ENCODE data around the gene NOVA2. TPM values are rescaled to one million over a fixed set of nuclear protein-coding genes. Genes with fewer than 3 reads are reported as not detected.

The NOVA2 gene
- total and polyA plus RNA-seq, 2 of the 8 experiments (the other 6 are each of a cell fraction or from before 2014, with no cell fraction given): 3.2 to 24.6 TPM

DNA sequence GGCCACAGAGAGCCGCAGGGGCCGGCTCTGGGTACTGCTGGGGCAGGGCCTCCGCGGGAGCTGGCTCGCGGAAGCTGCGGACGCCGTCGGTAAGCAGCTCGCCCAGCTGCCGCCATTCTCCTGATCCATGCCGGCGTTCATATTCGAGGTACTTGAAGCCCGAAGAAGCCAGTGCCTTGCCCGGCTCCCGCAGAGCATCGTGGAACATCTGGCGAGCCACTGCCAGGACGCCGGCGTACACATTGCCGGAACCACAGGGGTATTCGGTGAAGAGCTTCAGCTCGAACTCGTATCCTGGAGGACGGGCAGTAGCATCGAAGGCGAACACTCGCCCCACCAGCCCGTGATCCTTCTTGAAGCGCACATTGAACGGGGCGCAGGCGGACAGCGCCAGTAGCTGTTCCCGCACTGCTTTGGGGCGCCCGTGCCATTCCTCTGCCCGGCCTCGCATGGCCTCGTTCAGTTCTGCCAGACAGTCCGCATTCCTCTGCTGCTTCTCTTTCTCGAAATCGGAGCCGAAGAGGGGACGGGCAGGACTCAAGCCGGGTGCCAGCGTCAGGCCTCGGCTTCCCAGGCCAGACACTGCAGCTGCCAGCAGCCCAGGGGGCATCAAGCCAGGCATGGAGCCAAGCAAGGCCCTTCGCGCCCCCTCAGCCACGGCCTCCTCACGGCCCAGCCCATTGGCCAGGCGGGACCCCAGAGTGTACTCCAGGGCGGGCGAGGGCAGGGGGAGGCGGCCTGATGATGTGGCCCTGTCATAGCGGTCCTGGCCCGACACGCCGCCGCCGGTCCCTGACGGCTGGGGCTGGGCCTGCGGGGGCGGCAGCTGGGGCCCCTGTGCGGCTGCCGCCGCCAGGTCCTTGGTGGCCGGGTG, 88.7 kb downstream of the NOVA2 start:
- Histone ChIP-seq H4K91ac (replicated peaks; ENCODE audit: insufficient read length, low read length) (no peak overlapping the region), H3K79me2 (ENCODE audit: control insufficient read depth in 1 of 2, insufficient read depth in 2 of 2, low read length in 2 of 2) (no peaks in the 10 kb centered on the region; a peak in 1 of 4 replicates), H3K36me3 (ENCODE audit: control insufficient read depth in 2 of 4, insufficient read depth in 4 of 4, low read length in 3 of 4) (peaks cover 0 to 7% (median 0%) of the 10 kb centered on the region in 4 experiments; a peak in 1 of 8 replicates), H4K5ac (ENCODE audit: insufficient read length, low read depth, low read length) (no peak overlapping the region), H3K18ac (ENCODE audit: extremely low read depth, low read length) (no peak overlapping the region; the same call in none of the 2 replicates), H3K56ac (replicated peaks; ENCODE audit: insufficient read length, low read depth, low read length) (no peak overlapping the region), H2BK5ac (ENCODE audit: low read depth, low read length) (no peak overlapping the region), H4K8ac (ENCODE audit: extremely low read depth, insufficient read depth, low read length) (peak overlapping the region; percentile 81), H4K20me1 (replicated peaks in 1 of 2; ENCODE audit: control insufficient read depth in 1 of 2, insufficient read depth in 2 of 2, low read length in 2 of 2) (peaks cover 3 to 12% of the 10 kb centered on the region in 2 experiments), H3K23me2 (ENCODE audit: low read depth, low read length) (peaks cover 11% of the 10 kb centered on the region; the same call in 1 of the 2 replicates), H2BK15ac (ENCODE audit: low read length) (no peak overlapping the region), H2BK12ac (ENCODE audit: low read depth, low read length) (0 out of 2 replicates have a peak overlapping the region, but pooled peaks have one; percentile 27), H3K23ac (ENCODE audit: insufficient read length) (no peak overlapping the region), H3K9me3 (ENCODE audit: insufficient read depth in 2 of 2, low read depth in 1 of 2, low read length in 1 of 2) (no peaks in the 10 kb centered on the region), H3K4ac (replicated peaks; ENCODE audit: insufficient read length, low read depth, low read length) (no peak overlapping the region), H3K27ac (ENCODE audit: low read depth, low read length) (no peak overlapping the region), H3K4me1 (replicated peaks in 1 of 4; ENCODE audit: control insufficient read depth in 3 of 4, insufficient read depth in 4 of 4, low read length in 3 of 4) (peaks cover 6 to 28% (median 18%) of the 10 kb centered on the region in 4 experiments), H3K14ac (ENCODE audit: insufficient read length) (no peak overlapping the region), H2BK20ac (ENCODE audit: low read length) (no peak overlapping the region), H3K9ac (replicated peaks in 1 of 4; ENCODE audit: extremely low read depth in 1 of 4, low read depth in 3 of 4, low read length in 3 of 4) (peak overlapping the region in 2 of 4 experiments; percentile 71 to 75; a peak in 3 of 7 replicates), H2AK5ac (ENCODE audit: low read depth, low read length) (no peak overlapping the region), H3K27me3 (replicated peaks in 1 of 4; ENCODE audit: control insufficient read depth in 3 of 4, extremely low read depth in 1 of 4, insufficient read depth in 3 of 4, low read length in 3 of 4) (no peaks in the 10 kb centered on the region), H2BK120ac (replicated peaks; ENCODE audit: low read depth, low read length) (no peak overlapping the region), H3K4me3 (ENCODE audit: extremely low read depth in 1 of 4, insufficient read depth in 2 of 4, low read depth in 3 of 4, low read length in 4 of 4) (peak overlapping the region; percentile 71 to 80 (median 78)), H2AFZ (ENCODE audit: low read length) (no peak overlapping the region), H3K4me2 (ENCODE audit: insufficient read depth in 1 of 2, low read depth in 2 of 2, low read length in 2 of 2) (peak overlapping the region; percentile 49 to 76), H3K79me1 (ENCODE audit: low read depth, low read length) (0 out of 2 replicates have a peak, but pooled peaks cover 2% of the 10 kb centered on the region)
- ChIA-PET CTCF (ENCODE audit: partially characterized antibody) (interaction anchor here (0.7 to 10.7 kb wide), 8 partner anchors 16 to 103 kb away, joined by 3 to 208 read pairs (median 4); partner anchors contain the start of genes DMPK, FOXA3, MYPOP and SYMPK), POLR2A (ENCODE audit: partially characterized antibody) (interaction anchor here (0.6 to 9.8 kb wide), 10 partner anchors 12 to 115 kb away, joined by 3 to 277 read pairs (median 4); partner anchors contain the start of genes DMWD, FOXA3, RSPH6A and SIX5)
- DNase-seq (ENCODE audit: low read depth in 1 of 2, low spot score in 2 of 2): no peak
- FAIRE-seq: no peak
- WGBS, 2 experiments (ENCODE audit: extremely low coverage in 1 of 2, insufficient coverage in 1 of 2, insufficient read length in 1 of 2, insufficient replicate concordance in 2 of 2, low coverage in 1 of 2, low lambda C conversion rate in 2 of 2, missing lambda C conversion rate in 1 of 2): 64% methylated on average over 61 of the region's 72 CpGs; no CpG with 5 or more reads in 1 of the 2 experiments
- TF ChIP-seq SIN3A (conservative IDR thresholded peaks at IDR 0.05 in 1 of 2, IDR thresholded peaks at IDR 0.05 in 1 of 2; ENCODE audit: low read depth in 1 of 2, low read length in 2 of 2): peak in 1 of 2 experiments; percentile 13; a peak in 1 of 4 replicates
- no peak for TF ChIP-seq JUN (IDR thresholded peaks at IDR 0.05; ENCODE audit: low read depth, low read length)
- no peak for TF ChIP-seq MAX (IDR thresholded peaks at IDR 0.05)
- TF ChIP-seq TAF7 (optimal IDR thresholded peaks at IDR 0.05; ENCODE audit: borderline replicate concordance, low read depth, low read length): no peak
- TF ChIP-seq BACH1 (IDR thresholded peaks at IDR 0.05; ENCODE audit: low read length): no peak
- no peak for TF ChIP-seq SP1 (IDR thresholded peaks at IDR 0.05; ENCODE audit: low read depth, low read length)
- no peak for TF ChIP-seq NANOG (IDR thresholded peaks at IDR 0.05; ENCODE audit: insufficient read depth, low read depth, low read length, poor library complexity, severe bottlenecking)
- peak; percentile 59; the same call in 1 of the 2 replicates for TF ChIP-seq EGR1 (IDR thresholded peaks at IDR 0.05; ENCODE audit: borderline replicate concordance, low read depth, low read length)
- no peak for TF ChIP-seq MAFK (IDR thresholded peaks at IDR 0.05; ENCODE audit: low read depth, low read length)
- no peak for TF ChIP-seq SIX5 (IDR thresholded peaks at IDR 0.05; ENCODE audit: low read depth, low read length)
